ENCODE data around the gene ETNK2.
A peak's percentile ranks its signal among the peaks of the same experiment; 100 is the strongest.

ETNK2 gene

GRCh38 chr1:204116539-204116938 is 35.3 kb downstream of the ETNK2 start:
- no peak overlapping the region for H3K9ac ChIP-seq
- H3K9me3 ChIP-seq (replicated peaks in 1 of 11): no peaks in the 10 kb centered on the region
- no peak overlapping the region for H3K4me3 ChIP-seq
- H4K20me1 ChIP-seq: peaks cover 0 to 16% (median 0%) of the 10 kb centered on the region in 11 experiments; a peak in 2 of 22 replicates
- H3K4me2 ChIP-seq: peak overlapping the region; percentile 23 to 91 (median 51); a peak in 18 of 22 replicates
- no peak overlapping the region for H3K27ac ChIP-seq
- H3K4me1 ChIP-seq: peaks cover 32 to 52% (median 50%) of the 10 kb centered on the region in 10 experiments
- no peak for TF ChIP-seq Cebpa-rat (IDR thresholded peaks at IDR 0.05)
- H3K27me3 ChIP-seq: no peaks in the 10 kb centered on the region
- H3K36me3 ChIP-seq: 0 out of 22 replicates have a peak, but pooled peaks cover 0 to 3% (median 0%) of the 10 kb centered on the region in 11 experiments

- no peak for TF ChIP-seq Cebpa-rat (IDR thresholded peaks at IDR 0.05)
Measured at GRCh38 chr1:204115116-204115515, 36.7 kb downstream of the ETNK2 start.

GRCh38 chr1:204114606-204115005 is 37.2 kb downstream of the ETNK2 start:
- Histone ChIP-seq H3K4me2 (peak overlapping the region; percentile 69 to 96 (median 87)), H3K9me3 (replicated peaks in 1 of 11) (no peaks in the 10 kb centered on the region), H3K27ac (peak overlapping the region in 10 of 11 experiments; percentile 19 to 82 (median 59); a peak in 18 of 22 replicates), H3K4me1 (peaks cover 32 to 58% (median 51%) of the 10 kb centered on the region in 10 experiments), H3K4me3 (peak overlapping the region in 2 of 10 experiments; percentile 13 to 27; a peak in 2 of 20 replicates), H3K9ac (peak overlapping the region in 7 of 11 experiments; percentile 1 to 51 (median 39); a peak in 9 of 22 replicates), H4K20me1 (peaks cover 0 to 16% (median 0%) of the 10 kb centered on the region in 11 experiments; a peak in 2 of 22 replicates), H3K27me3 (no peaks in the 10 kb centered on the region), H3K36me3 (no peaks in the 10 kb centered on the region)
- TF ChIP-seq Cebpa-rat (IDR thresholded peaks at IDR 0.05): no peak

More at GRCh38 chr1:204115116-204115515, 36.7 kb downstream of the ETNK2 start:
- Histone ChIP-seq H3K36me3 (0 out of 22 replicates have a peak, but pooled peaks cover 0 to under 1% (median 0%) of the 10 kb centered on the region in 11 experiments), H3K27ac (peak overlapping the region in 9 of 11 experiments; percentile 18 to 82 (median 50); a peak in 13 of 22 replicates), H3K9ac (peak overlapping the region in 6 of 11 experiments; percentile 20 to 51 (median 44); a peak in 7 of 22 replicates), H3K9me3 (replicated peaks in 1 of 11) (no peaks in the 10 kb centered on the region), H3K4me3 (peak overlapping the region in 2 of 10 experiments; percentile 13 to 27; a peak in 2 of 20 replicates), H3K4me1 (peaks cover 32 to 58% (median 51%) of the 10 kb centered on the region in 10 experiments), H4K20me1 (peaks cover 0 to 16% (median 0%) of the 10 kb centered on the region in 11 experiments; a peak in 2 of 22 replicates), H3K4me2 (peak overlapping the region; percentile 69 to 96 (median 87)), H3K27me3 (no peaks in the 10 kb centered on the region)

GRCh38 chr1:204113896-204114295 is 37.9 kb downstream of the ETNK2 start:
- peak overlapping the region in 9 of 11 experiments; percentile 17 to 82 (median 63); a peak in 15 of 22 replicates for H3K27ac ChIP-seq
- H4K20me1 ChIP-seq: peaks cover 0 to 16% (median 0%) of the 10 kb centered on the region in 11 experiments; a peak in 2 of 22 replicates
- peaks cover 32 to 58% (median 51%) of the 10 kb centered on the region in 10 experiments for H3K4me1 ChIP-seq
- no peak for TF ChIP-seq Cebpa-rat (IDR thresholded peaks at IDR 0.05)
- H3K36me3 ChIP-seq: no peaks in the 10 kb centered on the region
- no peaks in the 10 kb centered on the region for H3K9me3 ChIP-seq (replicated peaks in 1 of 11)
- peak overlapping the region in 5 of 11 experiments; percentile 7 to 51 (median 50); a peak in 9 of 22 replicates for H3K9ac ChIP-seq
- H3K4me3 ChIP-seq: no peak overlapping the region
- peak overlapping the region; percentile 69 to 96 (median 87) for H3K4me2 ChIP-seq
- H3K27me3 ChIP-seq: no peaks in the 10 kb centered on the region

GRCh38 chr1:204112876-204113730 is 38.7 kb downstream of the ETNK2 start:
- Histone ChIP-seq H3K4me3 (no peak overlapping the region), H3K4me2 (peak overlapping the region; percentile 69 to 96 (median 87)), H3K9ac (peak overlapping the region in 1 of 11 experiments; percentile 51; a peak in 1 of 22 replicates), H4K20me1 (peaks cover 0 to 16% (median 0%) of the 10 kb centered on the region in 11 experiments; a peak in 2 of 22 replicates), H3K4me1 (peaks cover 32 to 58% (median 51%) of the 10 kb centered on the region in 10 experiments), H3K9me3 (replicated peaks in 1 of 11) (no peaks in the 10 kb centered on the region), H3K27ac (peak overlapping the region in 3 of 11 experiments; percentile 8 to 80 (median 70); a peak in 3 of 22 replicates), H3K27me3 (no peaks in the 10 kb centered on the region), H3K36me3 (no peaks in the 10 kb centered on the region)
- no peak for TF ChIP-seq Cebpa-rat (IDR thresholded peaks at IDR 0.05)

GRCh38 chr1:204110894-204111633 is 40.8 kb downstream of the ETNK2 start:
- Histone ChIP-seq H3K9me3 (replicated peaks in 1 of 11) (no peaks in the 10 kb centered on the region), H3K36me3 (no peaks in the 10 kb centered on the region), H3K4me1 (peaks cover 34 to 48% (median 41%) of the 10 kb centered on the region in 10 experiments), H3K27me3 (no peaks in the 10 kb centered on the region), H3K4me2 (peak overlapping the region in 3 of 11 experiments; percentile 3 to 15 (median 15); a peak in 1 of 22 replicates), H3K27ac (no peak overlapping the region), H3K9ac (no peak overlapping the region), H3K4me3 (no peak overlapping the region), H4K20me1 (peaks cover 0 to 7% (median 0%) of the 10 kb centered on the region in 11 experiments; a peak in 2 of 22 replicates)
- no peak for TF ChIP-seq Cebpa-rat (IDR thresholded peaks at IDR 0.05)

GRCh38 chr1:204108312-204109141 is 43.3 kb downstream of the ETNK2 start:
- Histone ChIP-seq H3K4me1 (peaks cover 33 to 48% (median 41%) of the 10 kb centered on the region in 10 experiments), H3K27me3 (no peaks in the 10 kb centered on the region), H3K4me2 (no peak overlapping the region), H3K36me3 (no peaks in the 10 kb centered on the region), H3K9me3 (replicated peaks in 1 of 11) (no peaks in the 10 kb centered on the region), H4K20me1 (no peaks in the 10 kb centered on the region), H3K9ac (no peak overlapping the region), H3K4me3 (no peak overlapping the region), H3K27ac (no peak overlapping the region)
- TF ChIP-seq Cebpa-rat (IDR thresholded peaks at IDR 0.05): no peak

GRCh38 chr1:204107892-204108291 is 44.0 kb downstream of the ETNK2 start:
- Histone ChIP-seq H3K9ac (no peak overlapping the region), H3K4me1 (peaks cover 33 to 48% (median 41%) of the 10 kb centered on the region in 10 experiments), H3K27ac (no peak overlapping the region), H3K9me3 (replicated peaks in 1 of 11) (no peaks in the 10 kb centered on the region), H3K4me2 (no peak overlapping the region), H3K4me3 (no peak overlapping the region), H3K36me3 (no peaks in the 10 kb centered on the region), H4K20me1 (no peaks in the 10 kb centered on the region), H3K27me3 (no peaks in the 10 kb centered on the region)
- TF ChIP-seq Cebpa-rat (IDR thresholded peaks at IDR 0.05): no peak

Data from BLaER1 treated with 17β-estradiol and CSF1 and Interleukin-3, amounts not matched to agents 10 nM and 100 nM (cell line).